Neural cell (in vitro differentiated cells): ENCODE results near the gene PXDN. TPM values are rescaled to one million over a fixed set of nuclear protein-coding genes. Genes with fewer than 3 reads are reported as not detected.

ENCODE experiments used
- H2AFZ ChIP-seq: fragments of 200-600, 300-800 bp; sonication (generic), shearing (Covaris generic); 2 replicates; pipeline ENCODE4 v1.6.0; 2014; ENCODE audit warnings: low read depth, mild to moderate bottlenecking, antibody characterized with exemption, low read length, moderate library complexity
- H3F3A ChIP-seq: fragments of 200-600 bp; shearing (Covaris generic); 2 replicates; pipeline ENCODE4 v1.6.1; 2016; ENCODE audit warnings: mild to moderate bottlenecking, moderate library complexity, mixed read lengths, antibody characterized with exemption, low read length; ENCODE audit not compliant: insufficient read depth, poor library complexity, severe bottlenecking
- H3K27ac ChIP-seq: fragments of 200-600, 300-800 bp; sonication (generic), shearing (Covaris generic); 2 replicates; pipeline ENCODE4 v1.5.1; 2014; ENCODE audit warnings: mild to moderate bottlenecking, low read length, moderate library complexity
- H3K27me3 ChIP-seq: fragments of 300-800, 200-600 bp; sonication (generic), shearing (Covaris generic); 2 replicates; pipeline ENCODE4 v1.6.0; 2014; ENCODE audit warnings: mild to moderate bottlenecking, low read depth, low read length, moderate library complexity; ENCODE audit not compliant: insufficient read depth
- H3K36me3 ChIP-seq: fragments of 300-800, 200-600 bp; sonication (generic), shearing (Covaris generic); 2 replicates; pipeline ENCODE4 v1.5.1; 2014; ENCODE audit warnings: mild to moderate bottlenecking, antibody characterized with exemption, low read length, moderate library complexity; ENCODE audit not compliant: insufficient read depth
- H3K4me2 ChIP-seq: fragments of 300-800, 200-600 bp; sonication (generic), shearing (Covaris generic); 2 replicates; pipeline ENCODE4 v1.6.0; 2014; ENCODE audit warnings: mild to moderate bottlenecking, low read length
- H3K4me3 ChIP-seq: fragments of 300-800, 200-600 bp; sonication (generic), shearing (Covaris generic); 2 replicates; pipeline ENCODE4 v1.5.1; 2014; ENCODE audit warnings: mild to moderate bottlenecking, low read length, moderate library complexity
- H3K79me2 ChIP-seq: fragments of 200-600 bp; shearing (Covaris generic); replicated peaks from 2 replicates; pipeline ENCODE4 v1.6.0; 2014; ENCODE audit warnings: mild to moderate bottlenecking, low read length, moderate library complexity; ENCODE audit not compliant: insufficient read depth
- H3K9ac ChIP-seq: fragments of 300-800, 200-600 bp; sonication (generic), shearing (Covaris generic); 2 replicates; pipeline ENCODE4 v1.6.1; 2016; ENCODE audit warnings: mild to moderate bottlenecking, low read length, mixed read lengths
- H3K9me2 ChIP-seq: fragments of 200-600 bp; shearing (Covaris generic); 2 replicates; pipeline ENCODE4 v1.6.1; 2016; ENCODE audit warnings: mild to moderate bottlenecking, low read length, mixed read lengths; ENCODE audit not compliant: insufficient read depth
- H3K9me3 ChIP-seq: fragments of 200-600, 300-800 bp; sonication (generic), shearing (Covaris generic); 2 replicates; pipeline ENCODE4 v1.6.1; 2016; ENCODE audit warnings: mild to moderate bottlenecking, mixed run types, low read length, moderate library complexity, mixed read lengths
- H4K20me1 ChIP-seq: fragments of 200-600 bp; shearing (Covaris generic); 2 replicates; pipeline ENCODE4 v1.6.1; 2016; ENCODE audit warnings: mild to moderate bottlenecking, mixed run types; ENCODE audit not compliant: insufficient read depth
- EP300 ChIP-seq: fragments of 450-650 bp; conservative IDR thresholded peaks from 2 replicates; pipeline ENCODE4 v1.6.1; 2014; ENCODE audit warnings: antibody characterized with exemption, mild to moderate bottlenecking, moderate library complexity; ENCODE audit not compliant: poor library complexity, severe bottlenecking
- EZH2 ChIP-seq: fragments of 200-600, 300-800 bp; shearing (Covaris generic), sonication (generic); IDR thresholded peaks from 2 replicates; pipeline ENCODE4 v1.6.1; 2014; ENCODE audit warnings: antibody characterized with exemption, low read length, borderline replicate concordance, mild to moderate bottlenecking; ENCODE audit not compliant: insufficient read depth, poor library complexity, severe bottlenecking
- MXI1 ChIP-seq: fragments of 450-650 bp; conservative IDR thresholded peaks from 2 replicates; pipeline ENCODE4 v1.6.1; 2014; ENCODE audit warnings: antibody characterized with exemption, mild to moderate bottlenecking; ENCODE audit not compliant: poor library complexity, severe bottlenecking
- POLR2AphosphoS5 ChIP-seq: IDR thresholded peaks from 2 replicates; pipeline ENCODE4 v1.6.1; 2012
- RAD21 ChIP-seq: fragments of 450-650 bp; conservative IDR thresholded peaks from 2 replicates; pipeline ENCODE4 v1.6.1; 2014; ENCODE audit warnings: antibody characterized with exemption, mild to moderate bottlenecking, moderate library complexity
- SMC3 ChIP-seq: fragments of 450-650 bp; conservative IDR thresholded peaks from 2 replicates; pipeline ENCODE4 v1.6.1; 2014; ENCODE audit warnings: antibody characterized with exemption, mild to moderate bottlenecking, moderate library complexity; ENCODE audit not compliant: poor library complexity
- TAF1 ChIP-seq: IDR thresholded peaks from 2 replicates; pipeline ENCODE4 v1.6.1; 2012; ENCODE audit warnings: low read depth
- polyA plus RNA-seq: library from polyadenylated mRNA; depleted of rRNA; stranded (reverse); fragments of >200 nt; gene quantifications from 2 replicates; pipeline ENCODE4 v1.2.3, GENCODE V29; 2014
- TF ChIP-seq, protein P1 (sequence below): IDR thresholded peaks from 2 replicates; pipeline ENCODE4 v1.6.1; 2012; ENCODE audit warnings: borderline replicate concordance
- TF ChIP-seq, protein P2 (sequence below): fragments of 450-650 bp; IDR thresholded peaks from 2 replicates; pipeline ENCODE4 v1.5.1; 2014; ENCODE audit warnings: antibody characterized with exemption, mild to moderate bottlenecking, moderate library complexity; ENCODE audit not compliant: poor library complexity, severe bottlenecking

Gene PXDN
- polyA plus RNA-seq, 1 donor from 2014 or later, result 181 TPM

DNA sequence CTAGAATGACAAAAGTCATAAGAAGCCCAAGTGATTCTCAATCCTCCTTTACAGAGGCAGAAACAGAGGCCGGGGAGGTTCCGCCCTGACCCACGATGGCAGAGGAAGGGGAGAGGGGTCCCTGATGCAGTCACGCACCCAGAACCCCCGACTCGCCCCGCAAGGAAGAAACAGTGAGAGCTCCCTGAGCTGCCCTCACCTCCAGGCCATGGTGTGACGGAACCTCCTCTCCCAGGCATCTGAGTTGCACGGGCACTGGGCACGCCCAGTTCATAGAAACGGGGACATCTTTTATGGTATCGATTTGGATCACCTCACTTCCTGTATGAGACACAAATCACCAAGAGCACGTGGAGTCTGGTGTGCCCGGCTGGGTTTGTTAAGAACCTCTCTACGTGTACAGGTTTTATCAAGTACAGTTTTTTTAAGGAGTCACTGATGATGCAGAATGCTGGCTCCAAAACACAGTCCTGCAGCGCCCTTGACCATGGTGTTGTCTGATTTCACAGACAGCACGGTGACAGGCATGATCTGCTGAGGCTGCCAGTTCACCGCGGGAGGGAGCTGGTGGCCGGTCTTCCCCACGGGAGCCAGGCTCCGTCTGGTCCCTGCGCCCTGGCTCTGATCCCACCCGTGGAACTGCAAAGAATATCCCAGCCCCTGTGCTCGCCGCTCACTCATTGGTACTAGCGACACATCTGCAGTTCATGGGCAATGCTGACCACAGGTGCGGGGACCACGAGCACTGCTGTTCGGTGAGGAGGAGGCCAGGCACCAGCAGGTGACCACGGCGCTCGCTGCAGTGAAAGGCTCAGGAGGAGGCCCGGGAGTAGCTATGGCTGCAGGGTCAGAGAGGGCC, 35.6 kb downstream of the PXDN start:
- no peaks in the 10 kb centered on the region for H3K27me3 ChIP-seq
- no peak overlapping the region for H3K27ac ChIP-seq
- H3F3A ChIP-seq, result no peaks in the 10 kb centered on the region
- H4K20me1 ChIP-seq, result peaks cover 3% of the 10 kb centered on the region
- no peaks in the 10 kb centered on the region for H3K9me3 ChIP-seq
- H3K79me2 ChIP-seq, result peaks cover 14% of the 10 kb centered on the region
- no peak overlapping the region for H3K9ac ChIP-seq
- no peak overlapping the region for H3K4me3 ChIP-seq
- H3K9me2 ChIP-seq, result no peaks in the 10 kb centered on the region
- no peak overlapping the region for H3K4me2 ChIP-seq
- H3K36me3 ChIP-seq, result no peaks in the 10 kb centered on the region
- no peak for TF ChIP-seq TAF1
- TF ChIP-seq EP300, result no peak
- TF ChIP-seq, protein P1, sequence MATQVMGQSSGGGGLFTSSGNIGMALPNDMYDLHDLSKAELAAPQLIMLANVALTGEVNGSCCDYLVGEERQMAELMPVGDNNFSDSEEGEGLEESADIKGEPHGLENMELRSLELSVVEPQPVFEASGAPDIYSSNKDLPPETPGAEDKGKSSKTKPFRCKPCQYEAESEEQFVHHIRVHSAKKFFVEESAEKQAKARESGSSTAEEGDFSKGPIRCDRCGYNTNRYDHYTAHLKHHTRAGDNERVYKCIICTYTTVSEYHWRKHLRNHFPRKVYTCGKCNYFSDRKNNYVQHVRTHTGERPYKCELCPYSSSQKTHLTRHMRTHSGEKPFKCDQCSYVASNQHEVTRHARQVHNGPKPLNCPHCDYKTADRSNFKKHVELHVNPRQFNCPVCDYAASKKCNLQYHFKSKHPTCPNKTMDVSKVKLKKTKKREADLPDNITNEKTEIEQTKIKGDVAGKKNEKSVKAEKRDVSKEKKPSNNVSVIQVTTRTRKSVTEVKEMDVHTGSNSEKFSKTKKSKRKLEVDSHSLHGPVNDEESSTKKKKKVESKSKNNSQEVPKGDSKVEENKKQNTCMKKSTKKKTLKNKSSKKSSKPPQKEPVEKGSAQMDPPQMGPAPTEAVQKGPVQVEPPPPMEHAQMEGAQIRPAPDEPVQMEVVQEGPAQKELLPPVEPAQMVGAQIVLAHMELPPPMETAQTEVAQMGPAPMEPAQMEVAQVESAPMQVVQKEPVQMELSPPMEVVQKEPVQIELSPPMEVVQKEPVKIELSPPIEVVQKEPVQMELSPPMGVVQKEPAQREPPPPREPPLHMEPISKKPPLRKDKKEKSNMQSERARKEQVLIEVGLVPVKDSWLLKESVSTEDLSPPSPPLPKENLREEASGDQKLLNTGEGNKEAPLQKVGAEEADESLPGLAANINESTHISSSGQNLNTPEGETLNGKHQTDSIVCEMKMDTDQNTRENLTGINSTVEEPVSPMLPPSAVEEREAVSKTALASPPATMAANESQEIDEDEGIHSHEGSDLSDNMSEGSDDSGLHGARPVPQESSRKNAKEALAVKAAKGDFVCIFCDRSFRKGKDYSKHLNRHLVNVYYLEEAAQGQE, result no peak
- TF ChIP-seq EZH2, result no peak
- TF ChIP-seq MXI1, result no peak
- no peak for TF ChIP-seq SMC3
- TF ChIP-seq RAD21, result no peak
- TF ChIP-seq, protein P2, sequence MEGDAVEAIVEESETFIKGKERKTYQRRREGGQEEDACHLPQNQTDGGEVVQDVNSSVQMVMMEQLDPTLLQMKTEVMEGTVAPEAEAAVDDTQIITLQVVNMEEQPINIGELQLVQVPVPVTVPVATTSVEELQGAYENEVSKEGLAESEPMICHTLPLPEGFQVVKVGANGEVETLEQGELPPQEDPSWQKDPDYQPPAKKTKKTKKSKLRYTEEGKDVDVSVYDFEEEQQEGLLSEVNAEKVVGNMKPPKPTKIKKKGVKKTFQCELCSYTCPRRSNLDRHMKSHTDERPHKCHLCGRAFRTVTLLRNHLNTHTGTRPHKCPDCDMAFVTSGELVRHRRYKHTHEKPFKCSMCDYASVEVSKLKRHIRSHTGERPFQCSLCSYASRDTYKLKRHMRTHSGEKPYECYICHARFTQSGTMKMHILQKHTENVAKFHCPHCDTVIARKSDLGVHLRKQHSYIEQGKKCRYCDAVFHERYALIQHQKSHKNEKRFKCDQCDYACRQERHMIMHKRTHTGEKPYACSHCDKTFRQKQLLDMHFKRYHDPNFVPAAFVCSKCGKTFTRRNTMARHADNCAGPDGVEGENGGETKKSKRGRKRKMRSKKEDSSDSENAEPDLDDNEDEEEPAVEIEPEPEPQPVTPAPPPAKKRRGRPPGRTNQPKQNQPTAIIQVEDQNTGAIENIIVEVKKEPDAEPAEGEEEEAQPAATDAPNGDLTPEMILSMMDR, result no peak
- no peak for TF ChIP-seq POLR2AphosphoS5
- H2AFZ ChIP-seq, result no peak overlapping the region

DNA sequence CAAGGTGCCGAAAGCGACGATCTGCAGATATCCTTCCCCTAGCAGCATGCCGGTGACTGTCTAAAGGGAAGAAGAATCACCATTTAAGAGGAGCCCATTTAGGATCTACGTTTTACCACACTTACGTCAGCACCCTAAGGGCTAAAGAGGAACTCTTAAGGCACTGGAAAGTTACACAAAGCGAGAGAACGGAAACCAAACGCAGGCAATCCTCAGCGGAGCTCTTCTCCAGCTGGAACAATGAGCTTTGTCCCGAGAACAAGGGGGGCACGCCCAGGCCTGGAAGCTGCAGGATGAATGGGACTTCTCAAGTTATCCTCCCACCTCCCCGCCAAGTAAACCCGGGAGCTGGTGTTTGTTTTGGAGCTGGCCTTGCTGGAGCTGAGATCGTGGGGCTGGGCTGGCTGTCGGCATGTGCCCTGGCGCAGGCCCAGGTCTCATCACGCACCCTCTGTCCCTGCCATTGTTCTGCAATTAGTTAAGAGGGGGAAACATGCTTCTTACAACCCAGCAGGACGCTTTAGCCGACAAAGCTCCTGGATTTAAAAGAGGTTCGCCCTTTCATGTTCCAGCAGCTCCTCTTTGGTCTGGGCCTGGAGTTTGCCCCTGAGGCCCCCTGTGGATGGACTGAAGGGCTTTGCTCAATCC, 36.4 kb downstream of the PXDN start:
- no peak overlapping the region for H2AFZ ChIP-seq
- H3K36me3 ChIP-seq, result no peaks in the 10 kb centered on the region
- no peaks in the 10 kb centered on the region for H3K9me3 ChIP-seq
- H3K27ac ChIP-seq, result peak overlapping the region; percentile 19
- no peak overlapping the region for H3K9ac ChIP-seq
- no peak overlapping the region for H3K4me3 ChIP-seq
- no peak overlapping the region for H3K4me2 ChIP-seq
- peaks cover 3% of the 10 kb centered on the region for H4K20me1 ChIP-seq
- no peak for TF ChIP-seq POLR2AphosphoS5
- TF ChIP-seq EP300, result no peak
- no peak for TF ChIP-seq SMC3
- TF ChIP-seq MXI1, result no peak
- TF ChIP-seq RAD21, result no peak
- TF ChIP-seq, protein P1, result no peak
- TF ChIP-seq, protein P2, result no peak
- no peak for TF ChIP-seq EZH2
- TF ChIP-seq TAF1, result no peak
- H3K27me3 ChIP-seq, result no peaks in the 10 kb centered on the region
- H3K79me2 ChIP-seq, result peaks cover 12% of the 10 kb centered on the region
- no peaks in the 10 kb centered on the region for H3K9me2 ChIP-seq
- no peaks in the 10 kb centered on the region for H3F3A ChIP-seq
